Measurements from ENCODE around the gene DDX27. TPM values are rescaled to one million over a fixed set of nuclear protein-coding genes. Genes with fewer than 3 reads are reported as not detected.

DDX27 gene
- total and polyA plus RNA-seq, 2 of the 13 experiments (the other 11 are each of a cell fraction or from before 2014, with no cell fraction given), result 42.6 to 72.8 TPM

- Histone ChIP-seq H3K27me3 (ENCODE audit: control insufficient read depth in 1 of 2, insufficient read depth in 2 of 2, low read length in 2 of 2) (no peaks in the 10 kb centered on the region), H2AFZ (ENCODE audit: low read length) (no peak overlapping the region), H4K20me1 (ENCODE audit: insufficient read depth, low read length) (peaks cover 53% of the 10 kb centered on the region), H3K36me3 (replicated peaks in 1 of 2; ENCODE audit: control insufficient read depth in 1 of 2, insufficient read depth in 2 of 2, low read length in 2 of 2) (peaks cover 39 to 55% of the 10 kb centered on the region in 2 experiments), H3K9me3 (ENCODE audit: low read length) (no peaks in the 10 kb centered on the region), H3K27ac (ENCODE audit: extremely low read length, insufficient read depth, low read length) (peak overlapping the region; percentile 16), H3K4me3 (replicated peaks in 1 of 3; ENCODE audit: insufficient read depth in 1 of 3, low read depth in 2 of 3, low read length in 3 of 3) (no peak overlapping the region), H3K4me2 (ENCODE audit: low read depth, low read length) (no peak overlapping the region), H3K79me2 (ENCODE audit: insufficient read depth, low read length) (peaks cover 26% of the 10 kb centered on the region), H3K9ac (ENCODE audit: insufficient read depth, low read depth, low read length) (no peak overlapping the region), H3K4me1 (ENCODE audit: insufficient read depth, low read length) (peaks cover 30% of the 10 kb centered on the region)
- POLR2A ChIA-PET, result interaction anchor here (0.5 to 4.2 kb wide), 2 partner anchors 10 to 11 kb away, joined by 3 to 46 read pairs; partner anchors contain the start of gene ZNFX1
- DNase-seq (ENCODE audit: low spot score), result no peak
- ATAC-seq, result peak; percentile 7
- BruUV-seq (replicated peaks), result no TSS peak
- CTCF ChIA-PET (ENCODE audit: low intra/inter-chr PET ratio, low total read pairs), result no interaction called here
- intact Hi-C loops (cut with micrococcal nuclease; ENCODE audit: unreplicated experiment), result no loop called here
- in situ Hi-C loops (cut with HindIII; ENCODE audit: extremely low pct_ligation_motif_present, low pct_unique_long_range_greater_than_20kb), result no loop called here
- 95% methylated on average over 6 of the region's 6 CpGs for WGBS (ENCODE audit: low lambda C conversion rate)
- FAIRE-seq, result no peak
- TF ChIP-seq PHF21A (CRISPR knock-in tag; IDR thresholded peaks at IDR 0.05) (0 out of 2 replicates have a peak, but pooled peaks have one; percentile 23), REPIN1 (CRISPR knock-in tag; IDR thresholded peaks at IDR 0.05; ENCODE audit: borderline replicate concordance, low read depth) (0 out of 2 replicates have a peak, but pooled peaks have one; percentile 20), SSRP1 (CRISPR knock-in tag; IDR thresholded peaks at IDR 0.05) (peak; percentile 90; the same call in 1 of the 2 replicates), ZBTB40 (IDR thresholded peaks at IDR 0.05) (no peak), ZBTB40 (CRISPR knock-in tag; IDR thresholded peaks at IDR 0.05) (no peak), SP4 (CRISPR knock-in tag; IDR thresholded peaks at IDR 0.05) (peak; percentile 12; the same call in 1 of the 2 replicates), ZNF138 (CRISPR knock-in tag; IDR thresholded peaks at IDR 0.05; ENCODE audit: low read depth) (no peak), POLR2AphosphoS5 (IDR thresholded peaks at IDR 0.05; ENCODE audit: low read depth, low read length) (peak; percentile 70; the same call in 1 of the 2 replicates), HDAC2 (CRISPR knock-in tag; IDR thresholded peaks at IDR 0.05) (no peak), ZBTB1 (CRISPR knock-in tag; IDR thresholded peaks at IDR 0.05; ENCODE audit: borderline replicate concordance) (no peak), KDM3A (CRISPR knock-in tag; IDR thresholded peaks at IDR 0.05; ENCODE audit: low read depth) (0 out of 2 replicates have a peak, but pooled peaks have one; percentile 3), ZNF772 (CRISPR knock-in tag; IDR thresholded peaks at IDR 0.05) (peak; percentile 34; the same call in 1 of the 2 replicates), ZNF605 (CRISPR knock-in tag; IDR thresholded peaks at IDR 0.05) (0 out of 2 replicates have a peak, but pooled peaks have one; percentile 53), CREB1 (IDR thresholded peaks at IDR 0.05) (no peak), CREB1 (CRISPR knock-in tag; IDR thresholded peaks at IDR 0.05) (0 out of 2 replicates have a peak, but pooled peaks have one; percentile 8), ZNF510 (CRISPR knock-in tag; IDR thresholded peaks at IDR 0.05; ENCODE audit: low read depth) (0 out of 2 replicates have a peak, but pooled peaks have one; percentile 14), U2AF2 (IDR thresholded peaks at IDR 0.05; ENCODE audit: low read depth, low read length) (0 out of 2 replicates have a peak, but pooled peaks have one; percentile 43), ZNF343 (CRISPR knock-in tag; IDR thresholded peaks at IDR 0.05) (0 out of 2 replicates have a peak, but pooled peaks have one; percentile 42)
Observed at GRCh38 chr20:49290608-49291191, 71.5 kb downstream of the DDX27 start.
